ENCODE data around the gene TMEM88.
A peak's percentile ranks its signal among the peaks of the same experiment; 100 is the strongest.

TMEM88 gene

DNA sequence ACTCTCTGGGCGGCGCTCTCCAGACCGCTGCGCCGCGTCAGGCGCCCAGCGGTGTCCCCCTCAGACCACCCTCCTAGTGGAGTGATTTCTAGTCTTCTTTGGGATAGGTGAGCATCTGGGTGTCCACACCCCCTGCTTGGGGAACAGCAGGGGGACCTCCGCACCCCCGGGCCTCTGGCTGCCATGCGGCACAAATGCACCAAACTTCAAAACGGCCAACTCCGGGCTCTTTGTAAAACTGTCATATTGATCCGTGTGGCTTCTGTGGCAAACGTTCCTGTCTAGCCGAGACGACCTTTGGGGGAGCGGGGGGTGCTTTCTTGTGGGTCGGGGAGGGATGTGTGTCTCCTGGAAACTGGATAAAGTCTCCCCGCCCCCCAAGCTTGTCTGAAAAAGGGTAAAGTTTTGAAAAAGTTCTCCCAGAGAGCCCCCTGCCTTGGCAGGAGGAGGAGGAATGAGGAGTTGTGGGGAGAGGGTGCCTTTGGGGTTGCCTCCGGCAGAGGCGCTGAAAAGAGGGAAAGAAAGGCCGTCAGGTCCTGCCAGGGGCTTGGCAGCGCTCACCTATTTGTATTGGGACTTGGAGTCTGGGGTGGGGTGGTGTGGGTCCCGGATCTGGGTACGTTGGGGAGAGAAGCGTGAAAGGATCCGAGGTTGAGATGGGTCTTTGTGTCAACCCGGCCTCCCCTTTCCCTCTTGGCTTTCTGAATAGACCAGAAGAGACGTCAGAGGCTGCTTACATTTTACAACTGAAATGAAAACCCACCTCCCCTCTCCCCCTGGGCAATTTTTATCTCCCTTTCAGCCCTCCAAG, 31.6 kb downstream of the TMEM88 start:
- FAIRE-seq: no peak
- no peak for TF ChIP-seq POLR2A (IDR thresholded peaks at IDR 0.05; ENCODE audit: low read depth, low read length)
- peak; percentile 45 for DNase-seq (ENCODE audit: insufficient read length, low spot score)

DNA sequence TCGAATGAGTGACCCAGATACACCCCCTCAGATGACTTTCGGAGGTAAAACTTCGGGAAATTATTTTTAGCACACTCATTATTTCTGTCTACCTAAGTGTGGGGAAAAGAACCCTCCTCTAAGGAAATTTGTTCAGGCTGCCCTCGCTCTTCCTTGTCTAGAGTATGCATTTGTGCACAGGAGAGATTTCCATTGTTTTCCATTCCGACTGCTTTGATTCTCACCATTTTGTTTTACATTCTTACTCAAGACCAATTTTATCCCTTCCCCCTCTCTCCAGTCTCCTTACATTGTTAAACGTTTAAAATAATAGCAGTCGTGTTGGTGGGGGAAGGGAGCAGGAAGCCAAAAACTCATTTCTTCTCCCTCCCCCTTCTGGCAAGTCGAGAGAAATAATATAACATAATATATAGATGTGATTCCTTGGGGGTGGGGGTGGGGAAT, 32.2 kb downstream of the TMEM88 start:
- no peak for TF ChIP-seq POLR2A (IDR thresholded peaks at IDR 0.05; ENCODE audit: low read depth, low read length)
- FAIRE-seq (no peak), DNase-seq (ENCODE audit: insufficient read length, low spot score) (no peak)

DNA sequence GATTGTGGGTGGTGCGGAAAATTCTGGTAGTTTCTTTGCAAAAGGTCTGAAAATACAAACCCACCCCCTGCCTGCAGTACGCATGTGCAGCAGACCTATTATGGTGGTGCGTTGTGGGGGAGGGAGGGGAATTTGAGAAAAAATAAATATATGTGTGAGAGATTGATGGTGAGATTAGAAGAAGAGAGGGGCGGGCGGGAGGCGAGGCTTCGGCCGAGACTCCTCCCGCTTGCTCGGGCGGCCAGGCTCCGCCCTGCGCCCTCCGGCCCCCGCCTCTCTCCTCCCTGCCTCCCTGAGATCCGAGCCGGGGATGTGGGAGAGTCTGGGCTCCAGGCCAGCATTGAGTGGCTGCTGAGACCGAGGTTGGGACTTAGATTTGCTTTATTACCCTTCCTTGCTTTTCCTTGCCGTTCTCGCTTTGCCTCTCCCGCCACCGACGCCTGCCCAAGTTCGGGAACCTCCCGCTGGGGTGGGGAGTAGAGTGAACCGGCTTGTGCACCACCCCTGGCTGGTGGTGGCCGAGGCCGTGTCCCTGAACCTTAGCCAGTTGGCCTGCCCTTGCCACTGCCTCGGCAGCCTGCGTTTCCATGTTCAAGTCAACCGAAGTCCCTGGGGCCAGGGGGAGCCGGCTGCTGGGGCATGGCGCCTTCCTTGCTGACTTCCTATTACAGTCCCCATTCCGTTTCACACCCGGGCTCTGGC, 32.8 kb downstream of the TMEM88 start:
- peak; percentile 38 for FAIRE-seq
- peak; percentile 91 for DNase-seq (ENCODE audit: insufficient read length, low spot score)
- no peak for TF ChIP-seq POLR2A (IDR thresholded peaks at IDR 0.05; ENCODE audit: low read depth, low read length)

DNA sequence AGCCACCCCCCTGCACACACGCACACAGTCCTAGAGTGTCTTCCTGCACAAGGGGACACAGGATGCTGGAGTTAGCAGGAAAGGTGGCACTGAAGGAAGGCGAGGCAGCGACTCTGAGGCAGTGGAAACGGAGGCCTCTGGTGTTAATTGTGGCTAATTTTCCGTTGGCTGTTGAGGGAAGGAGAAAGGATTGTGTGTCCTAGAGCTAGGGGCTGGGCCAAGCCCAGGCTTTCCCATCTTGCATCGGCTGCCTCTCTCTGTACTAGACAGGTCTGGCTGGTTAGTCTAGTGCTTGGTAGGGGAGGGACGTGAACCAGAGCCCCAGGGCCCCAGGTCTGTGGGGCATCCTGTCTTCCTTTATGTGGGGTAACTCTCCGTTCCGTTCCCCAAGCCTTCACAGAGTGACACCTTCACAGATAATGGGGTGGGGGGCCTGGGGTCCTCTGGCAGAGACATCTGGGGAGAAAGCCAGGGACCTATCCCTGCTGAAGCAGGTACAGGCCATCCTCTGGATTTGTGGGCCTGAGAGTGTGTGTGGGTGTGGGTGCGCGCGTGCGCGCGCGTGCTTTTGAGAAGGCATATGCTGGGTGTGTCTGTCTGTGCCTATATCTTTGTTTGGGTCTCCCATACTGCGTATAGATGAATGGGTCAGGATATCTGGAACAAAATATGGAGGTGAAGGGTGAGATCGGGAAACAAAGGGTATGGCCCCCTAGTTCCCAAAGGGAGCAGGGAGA, 33.5 kb downstream of the TMEM88 start, which contains the start of gene CHD3:
Gene CHD3 (plus strand): TSS at position 606 of the 737 bp plus-strand sequence. CDS start 212 bp downstream, outside the sequence.
- DNase-seq (ENCODE audit: insufficient read length, low spot score) (no peak), FAIRE-seq (no peak)
- no peak for TF ChIP-seq POLR2A (IDR thresholded peaks at IDR 0.05; ENCODE audit: low read depth, low read length)

DNA sequence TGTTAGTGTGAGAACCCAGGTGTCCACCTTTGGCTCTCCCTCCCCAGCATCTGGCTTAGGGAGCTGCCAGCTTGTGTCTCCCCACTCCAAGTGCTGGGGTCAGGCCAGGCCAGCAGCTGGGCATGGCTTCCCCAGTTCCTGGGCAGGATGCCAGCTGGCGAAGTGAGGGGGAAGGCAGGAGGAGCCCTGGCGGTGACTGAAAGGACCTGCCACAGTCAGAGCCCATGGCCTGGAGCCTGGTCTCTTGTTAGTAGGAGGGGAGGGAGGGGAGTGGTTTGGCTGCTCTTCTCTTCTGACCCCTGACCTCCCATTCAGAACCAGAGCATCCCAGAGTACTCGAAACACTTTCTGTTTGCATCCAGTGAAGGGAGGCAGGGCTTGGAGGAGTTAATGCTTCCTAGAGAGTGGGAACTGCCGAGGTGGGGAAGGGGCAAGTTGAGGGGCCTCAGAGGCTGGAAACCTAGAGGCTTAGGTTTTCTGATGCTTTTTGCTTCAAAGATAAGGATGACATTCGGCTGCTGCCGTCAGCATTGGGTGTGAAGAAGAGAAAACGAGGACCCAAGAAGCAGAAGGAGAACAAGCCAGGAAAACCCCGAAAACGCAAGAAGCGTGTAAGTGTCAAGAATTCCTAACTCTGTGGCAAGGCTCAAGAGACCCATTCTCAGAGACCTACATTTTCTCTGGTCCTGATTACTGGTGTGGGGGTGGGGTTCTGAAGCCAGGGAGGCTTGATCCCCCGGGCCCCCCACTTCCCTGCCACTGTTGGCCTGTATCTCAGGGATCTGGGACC, 34.5 kb downstream of the TMEM88 start:
- FAIRE-seq: peak; percentile 50
- peak; percentile 96 for DNase-seq (ENCODE audit: insufficient read length, low spot score)
- no peak for TF ChIP-seq POLR2A (IDR thresholded peaks at IDR 0.05; ENCODE audit: low read depth, low read length)

DNA sequence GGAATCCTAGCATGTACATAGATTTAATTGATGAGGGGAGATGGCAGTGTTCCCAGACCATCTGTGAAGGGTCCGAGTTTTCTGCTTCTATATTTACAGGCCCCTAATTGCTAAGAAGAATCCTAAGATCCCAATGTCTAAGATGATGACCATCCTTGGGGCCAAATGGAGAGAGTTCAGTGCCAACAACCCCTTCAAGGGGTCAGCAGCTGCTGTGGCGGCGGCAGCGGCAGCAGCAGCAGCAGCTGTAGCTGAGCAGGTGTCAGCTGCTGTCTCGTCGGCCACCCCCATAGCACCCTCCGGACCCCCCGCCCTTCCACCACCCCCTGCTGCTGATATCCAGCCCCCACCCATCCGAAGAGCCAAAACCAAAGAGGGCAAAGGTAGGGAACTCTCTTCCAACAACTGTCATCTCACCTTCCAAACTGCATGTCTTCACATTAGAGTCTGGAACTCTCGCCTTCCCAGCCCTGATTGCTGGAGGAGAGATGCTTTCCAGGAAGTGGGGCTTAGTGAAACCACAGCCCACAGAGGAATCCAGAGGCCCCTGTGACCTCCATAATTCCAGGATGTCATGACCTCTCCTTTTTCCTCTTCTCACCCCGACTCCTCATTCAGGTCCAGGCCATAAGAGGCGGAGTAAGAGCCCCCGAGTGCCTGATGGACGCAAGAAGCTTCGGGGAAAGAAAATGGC, 38.5 kb downstream of the TMEM88 start:
- no peak for FAIRE-seq
- no peak for TF ChIP-seq POLR2A (IDR thresholded peaks at IDR 0.05; ENCODE audit: low read depth, low read length)
- no peak for DNase-seq (ENCODE audit: insufficient read length, low spot score)

DNA sequence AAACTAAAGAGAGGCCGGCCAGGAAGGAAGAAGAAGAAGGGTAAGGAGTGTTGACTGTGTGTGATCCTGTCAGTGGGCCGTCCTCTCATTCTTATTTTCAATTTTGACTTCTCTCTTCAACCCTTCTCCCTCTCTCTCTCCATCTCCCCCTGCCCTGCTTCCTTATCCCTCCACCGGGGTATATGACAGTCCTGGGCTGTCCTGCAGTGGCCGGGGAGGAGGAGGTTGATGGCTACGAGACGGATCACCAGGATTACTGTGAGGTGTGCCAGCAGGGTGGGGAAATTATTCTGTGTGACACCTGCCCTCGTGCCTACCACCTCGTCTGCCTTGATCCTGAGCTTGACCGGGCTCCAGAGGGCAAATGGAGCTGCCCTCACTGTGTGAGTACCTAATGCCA, 39.4 kb downstream of the TMEM88 start:
- TF ChIP-seq POLR2A (IDR thresholded peaks at IDR 0.05; ENCODE audit: low read depth, low read length): no peak
- no peak for DNase-seq (ENCODE audit: insufficient read length, low spot score)
- FAIRE-seq: no peak

DNA sequence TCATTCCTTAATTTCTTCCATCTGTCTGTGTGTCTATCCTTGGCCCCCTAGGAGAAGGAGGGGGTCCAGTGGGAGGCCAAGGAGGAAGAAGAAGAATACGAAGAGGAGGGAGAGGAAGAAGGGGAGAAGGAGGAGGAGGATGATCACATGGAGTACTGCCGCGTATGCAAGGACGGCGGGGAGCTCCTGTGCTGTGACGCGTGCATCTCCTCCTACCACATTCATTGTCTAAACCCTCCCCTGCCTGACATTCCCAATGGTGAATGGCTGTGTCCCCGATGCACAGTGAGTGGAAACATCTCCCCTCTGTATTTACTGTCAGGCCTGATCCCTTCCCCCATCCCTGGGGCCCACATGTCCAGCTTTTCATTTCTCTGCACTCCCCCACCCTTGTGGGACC, 40.0 kb downstream of the TMEM88 start:
- FAIRE-seq (no peak), DNase-seq (ENCODE audit: insufficient read length, low spot score) (no peak)
- TF ChIP-seq POLR2A (IDR thresholded peaks at IDR 0.05; ENCODE audit: low read depth, low read length): no peak

DNA sequence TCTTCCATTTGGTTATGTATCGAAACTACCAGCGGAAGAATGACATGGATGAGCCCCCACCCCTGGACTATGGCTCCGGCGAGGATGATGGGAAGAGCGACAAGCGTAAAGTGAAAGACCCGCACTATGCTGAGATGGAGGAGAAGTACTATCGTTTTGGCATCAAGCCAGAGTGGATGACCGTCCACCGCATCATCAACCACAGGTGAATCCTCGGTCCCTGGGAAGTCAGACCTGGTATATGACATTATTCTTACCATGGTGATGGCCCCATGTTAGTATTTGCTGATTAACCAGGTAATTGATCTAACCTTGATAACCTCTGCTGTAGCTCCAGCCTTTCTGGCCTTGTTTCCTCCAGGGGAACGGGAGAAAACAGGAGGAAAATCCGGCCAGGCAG, 42.2 kb downstream of the TMEM88 start:
- no peak for TF ChIP-seq POLR2A (IDR thresholded peaks at IDR 0.05; ENCODE audit: low read depth, low read length)
- FAIRE-seq (no peak), DNase-seq (ENCODE audit: insufficient read length, low spot score) (no peak)

DNA sequence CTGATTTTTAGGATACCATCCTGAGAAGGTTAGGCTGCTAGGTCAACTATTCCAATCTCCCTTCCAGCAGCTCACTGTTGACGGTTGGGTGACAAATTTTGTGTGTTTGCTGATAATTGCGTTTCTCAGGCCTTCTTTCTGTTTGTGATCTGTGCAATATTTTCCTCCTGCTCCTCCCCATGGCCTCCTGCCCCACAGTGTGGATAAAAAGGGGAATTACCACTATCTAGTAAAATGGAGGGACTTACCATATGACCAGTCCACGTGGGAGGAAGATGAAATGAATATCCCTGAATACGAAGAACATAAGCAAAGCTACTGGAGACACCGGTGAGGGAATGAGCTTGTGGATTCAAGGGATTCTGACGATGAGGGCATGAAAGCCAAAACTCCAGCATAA, 42.9 kb downstream of the TMEM88 start:
- FAIRE-seq: no peak
- no peak for DNase-seq (ENCODE audit: insufficient read length, low spot score)

DNA sequence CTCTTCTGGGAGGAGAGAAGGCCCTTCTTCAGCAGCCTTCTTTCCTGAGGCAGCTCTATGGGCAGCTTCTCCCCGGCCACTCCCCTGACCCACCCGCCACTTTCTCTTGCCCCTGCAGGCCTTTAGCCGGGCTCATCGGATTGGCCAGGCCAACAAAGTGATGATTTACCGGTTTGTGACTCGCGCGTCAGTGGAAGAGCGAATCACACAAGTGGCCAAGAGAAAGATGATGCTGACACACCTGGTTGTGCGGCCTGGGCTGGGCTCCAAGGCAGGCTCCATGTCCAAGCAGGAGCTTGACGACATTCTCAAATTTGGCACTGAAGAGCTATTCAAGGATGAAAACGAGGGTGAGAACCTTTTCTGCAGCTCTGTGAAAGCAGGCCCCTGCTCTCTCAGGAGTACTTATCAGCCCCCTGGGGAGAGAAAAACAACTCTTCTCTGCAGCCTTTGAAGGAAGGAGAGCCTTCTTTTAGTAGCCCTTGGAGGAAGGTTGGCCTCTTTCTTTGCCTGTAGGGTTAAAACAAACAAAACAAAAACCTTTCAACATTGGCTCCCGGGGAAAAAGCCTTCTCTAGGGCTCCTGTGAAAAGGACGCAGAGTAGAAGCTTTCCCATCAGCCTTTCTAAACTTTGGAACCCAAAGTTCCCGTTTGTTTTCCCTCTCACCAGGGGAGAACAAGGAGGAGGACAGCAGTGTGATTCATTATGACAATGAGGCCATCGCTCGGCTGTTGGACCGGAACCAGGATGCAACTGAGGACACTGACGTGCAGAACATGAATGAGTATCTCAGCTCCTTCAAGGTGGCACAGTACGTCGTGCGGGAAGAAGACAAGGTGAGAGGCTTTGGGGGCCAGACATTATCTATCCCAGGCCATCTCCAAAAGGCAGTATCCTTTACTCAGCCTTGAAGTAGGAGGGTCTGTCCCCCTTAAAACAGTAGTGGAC, 48.6 kb downstream of the TMEM88 start:
- DNase-seq (ENCODE audit: insufficient read length, low spot score): no peak
- FAIRE-seq: no peak
- TF ChIP-seq POLR2A (IDR thresholded peaks at IDR 0.05; ENCODE audit: low read depth, low read length): no peak

More for the DNA sequence above, 42.9 kb downstream of the TMEM88 start:
- TF ChIP-seq POLR2A (IDR thresholded peaks at IDR 0.05; ENCODE audit: low read depth, low read length): no peak

Data from H54 (cell line).